GM19395 (cell line): Measurements from ENCODE around the gene CCDC69.
A peak's percentile ranks its signal among the peaks of the same experiment; 100 is the strongest.
"Not testable (repeated sequence)": the region's sequence is repeated elsewhere in the genome, so short reads cannot be mapped to it uniquely, and the experiment has no call there.

Experiments
- ATAC-seq: cut with Tn5 transposase; IDR thresholded peaks from one replicate; pipeline ENCODE4 v1.9.1; 2021; ENCODE audit warnings: mild to moderate bottlenecking, moderate library complexity; ENCODE audit not compliant: unreplicated experiment

Gene CCDC69

DNA sequence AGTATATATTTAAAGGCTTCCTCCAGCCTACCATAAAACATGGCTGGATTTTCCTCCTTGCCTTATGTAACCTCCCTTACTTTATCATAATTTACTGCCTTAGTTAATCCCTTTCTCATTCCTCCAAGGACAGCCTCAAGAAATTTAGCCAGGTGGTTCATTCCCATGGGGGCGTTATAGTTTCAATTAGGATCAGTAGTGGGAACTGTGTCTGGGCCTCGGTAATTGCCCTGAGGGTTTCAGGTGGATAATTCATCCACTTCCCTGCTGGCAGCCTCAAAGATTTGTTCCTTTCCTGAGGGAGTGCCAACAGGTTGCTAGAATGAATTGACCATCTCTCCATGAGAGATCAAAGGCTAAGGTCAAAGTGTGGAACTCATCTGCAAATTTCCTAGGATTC, 24.8 kb upstream of the CCDC69 start:
- no peak for ATAC-seq

DNA sequence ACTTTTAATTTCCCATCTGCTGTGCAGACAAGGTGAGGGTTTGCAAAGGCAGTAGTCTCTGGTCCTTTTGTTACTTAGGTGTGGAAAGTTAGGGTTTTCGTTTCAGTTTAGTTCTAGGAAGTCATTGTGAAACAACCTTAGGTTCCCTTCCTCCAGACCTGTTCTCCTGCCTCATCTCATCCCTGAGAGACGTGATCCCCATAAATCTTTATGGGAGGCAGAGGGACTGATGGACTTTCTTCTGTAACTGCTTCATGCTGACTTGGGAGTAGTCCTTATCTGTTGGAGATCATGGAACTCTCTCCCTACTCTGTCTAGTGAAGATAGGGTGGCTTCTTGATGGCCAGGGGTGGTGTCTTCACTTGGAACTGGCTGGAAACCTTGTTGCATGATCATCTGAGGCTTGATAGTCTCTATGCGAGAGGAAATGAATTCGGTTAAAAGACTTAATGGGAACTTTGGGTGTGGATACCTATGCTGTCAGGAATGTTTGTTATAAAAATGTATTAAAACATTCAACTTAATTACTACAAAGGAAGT, 21.9 kb upstream of the CCDC69 start:
- ATAC-seq: no peak

DNA sequence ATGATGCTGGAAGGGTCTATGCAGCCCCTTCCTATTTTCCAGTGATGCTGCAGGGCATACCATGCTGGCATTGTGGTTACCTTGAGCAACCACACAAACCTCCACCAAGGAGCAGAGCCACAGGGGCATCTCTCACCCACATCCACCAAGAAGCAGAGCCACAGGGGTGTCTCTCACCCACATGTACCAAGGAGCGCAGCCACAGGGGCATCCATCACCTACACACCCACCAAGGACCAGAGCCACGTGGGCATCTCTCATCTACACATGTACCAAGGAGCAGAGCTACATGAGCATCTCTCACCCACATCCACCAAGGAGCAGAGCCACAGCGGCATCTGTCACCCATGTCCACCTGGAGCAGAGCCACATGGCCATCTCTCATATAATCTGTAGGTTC, 20.3 kb upstream of the CCDC69 start:
- ATAC-seq: no peak

DNA sequence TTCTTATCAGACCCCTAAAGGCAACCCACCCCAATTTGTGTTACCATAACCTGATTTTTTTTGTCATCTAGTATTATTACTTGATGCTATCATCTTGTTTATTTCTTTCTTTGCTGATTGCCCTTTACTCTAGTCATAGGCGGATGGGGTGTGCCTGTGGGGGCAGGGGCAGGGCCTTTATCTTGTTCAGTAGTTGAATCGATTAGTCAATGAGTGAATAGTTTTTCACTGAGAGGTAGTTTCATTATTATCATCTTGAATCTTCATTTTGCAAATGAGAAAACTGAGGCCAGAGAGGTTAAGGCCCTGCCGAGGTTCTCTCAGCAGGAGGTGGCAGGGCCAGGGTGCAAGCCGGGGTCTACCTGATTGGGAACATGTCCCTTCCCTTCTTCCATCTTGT, 19.7 kb upstream of the CCDC69 start:
- no peak for ATAC-seq

DNA sequence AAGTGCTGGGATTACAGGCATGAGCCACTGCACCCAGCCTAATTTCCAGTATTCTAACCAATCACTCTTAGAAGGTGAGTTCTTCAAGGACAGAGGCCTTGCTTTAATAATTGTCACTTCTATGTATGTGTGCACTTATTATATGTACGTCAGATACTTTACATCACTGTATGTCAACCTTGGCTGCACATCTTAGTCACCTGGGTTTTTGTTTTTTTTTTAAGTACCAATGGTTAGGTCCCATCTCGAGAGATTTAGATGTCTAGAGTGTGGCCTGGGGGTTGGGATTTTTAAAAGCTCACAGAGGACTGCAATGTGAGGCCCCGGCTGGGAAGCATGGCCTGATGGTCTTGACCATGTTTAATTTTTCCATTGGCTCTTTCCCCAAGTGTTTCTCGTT, 19.2 kb upstream of the CCDC69 start:
- ATAC-seq: no peak

DNA sequence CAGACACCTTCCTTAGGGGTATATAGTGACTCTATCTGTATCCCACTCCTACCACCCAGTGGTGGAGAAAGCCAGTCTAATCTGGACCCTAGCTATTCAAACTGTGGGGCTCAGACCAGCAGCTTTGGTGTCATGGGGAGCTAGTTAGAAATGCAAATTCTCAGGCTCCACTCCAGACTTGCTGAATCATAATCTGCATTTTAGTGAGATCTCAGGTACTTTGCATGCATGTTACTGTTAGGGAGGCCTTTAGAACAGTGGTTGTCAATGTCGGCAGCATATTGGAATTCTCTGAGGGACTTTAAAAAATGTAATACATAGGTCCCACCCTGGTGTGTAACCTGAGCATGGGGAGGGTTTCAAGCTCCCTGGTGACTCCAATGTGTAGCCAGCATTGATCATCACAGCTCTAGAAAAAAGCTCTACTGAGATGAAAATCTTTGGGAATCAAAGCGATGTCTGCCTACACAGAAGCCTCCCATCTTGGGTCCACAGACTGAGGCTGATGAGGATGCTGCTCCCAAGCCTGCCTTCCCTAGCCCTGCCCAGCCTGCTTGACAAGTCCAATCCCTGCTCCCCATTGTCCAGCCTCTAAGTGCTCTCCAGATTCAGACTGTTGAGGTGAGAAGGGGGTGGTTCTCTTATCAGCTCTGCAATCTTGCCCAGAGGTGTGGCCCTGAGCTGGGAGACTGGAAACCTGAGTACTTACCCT, 17.2 kb upstream of the CCDC69 start:
- no peak for ATAC-seq

DNA sequence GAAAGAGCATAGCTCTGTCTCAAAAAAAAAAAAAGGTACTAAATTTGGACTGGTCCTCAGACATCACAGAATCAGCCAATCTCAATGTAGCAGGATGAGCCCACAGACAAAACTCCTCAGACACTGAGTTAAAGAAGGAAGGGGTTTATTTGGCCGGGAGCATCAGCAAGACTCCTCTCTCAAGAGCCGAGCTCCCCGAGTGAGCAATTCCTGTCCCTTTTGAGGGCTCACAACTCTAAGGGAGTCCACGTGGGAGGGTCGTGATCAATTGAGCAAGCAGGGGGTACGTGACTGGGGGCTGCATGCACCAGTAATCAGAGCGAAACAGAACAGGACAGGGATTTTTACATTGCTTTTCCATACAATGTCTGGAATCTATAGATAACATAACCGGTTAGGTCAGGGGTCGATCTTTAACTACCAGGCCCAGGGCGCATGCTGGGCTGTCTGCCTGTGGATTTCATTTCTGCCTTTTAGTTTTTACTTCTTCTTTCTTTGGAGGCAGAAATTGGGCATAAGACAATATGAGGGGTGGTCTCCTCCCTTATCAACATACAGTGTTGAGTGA, 16.5 kb upstream of the CCDC69 start:
- not testable (repeated sequence) for ATAC-seq

DNA sequence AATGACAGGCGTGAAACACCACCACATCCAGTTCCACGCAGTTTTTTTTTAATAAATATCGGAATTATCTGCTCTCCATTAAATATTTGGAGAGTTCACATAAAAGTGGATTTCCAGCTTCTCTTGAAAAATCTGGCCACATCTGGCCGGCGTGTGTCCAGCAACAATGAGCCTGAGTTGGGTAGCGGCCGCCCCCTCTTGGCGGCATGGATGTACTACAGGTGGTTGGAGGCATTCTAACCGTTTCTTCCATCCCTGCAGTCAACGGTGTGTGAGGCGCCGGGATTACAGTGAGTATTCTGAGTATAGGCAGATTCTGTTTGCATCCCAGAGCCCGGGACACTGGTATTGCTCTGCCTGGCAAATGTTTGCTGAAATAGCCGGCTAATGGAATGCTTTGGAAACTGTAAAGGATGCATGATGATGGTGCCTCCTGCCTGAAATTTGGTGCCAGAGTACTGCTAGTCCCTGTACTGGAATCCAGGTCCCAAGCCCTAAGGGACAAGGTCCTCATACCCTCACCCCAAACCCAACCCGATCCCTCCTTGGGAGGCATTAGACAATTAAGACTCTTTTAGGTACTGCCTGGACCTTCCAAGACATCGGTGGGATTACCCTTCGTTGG, 15.5 kb upstream of the CCDC69 start:
- ATAC-seq: peak; percentile 56

DNA sequence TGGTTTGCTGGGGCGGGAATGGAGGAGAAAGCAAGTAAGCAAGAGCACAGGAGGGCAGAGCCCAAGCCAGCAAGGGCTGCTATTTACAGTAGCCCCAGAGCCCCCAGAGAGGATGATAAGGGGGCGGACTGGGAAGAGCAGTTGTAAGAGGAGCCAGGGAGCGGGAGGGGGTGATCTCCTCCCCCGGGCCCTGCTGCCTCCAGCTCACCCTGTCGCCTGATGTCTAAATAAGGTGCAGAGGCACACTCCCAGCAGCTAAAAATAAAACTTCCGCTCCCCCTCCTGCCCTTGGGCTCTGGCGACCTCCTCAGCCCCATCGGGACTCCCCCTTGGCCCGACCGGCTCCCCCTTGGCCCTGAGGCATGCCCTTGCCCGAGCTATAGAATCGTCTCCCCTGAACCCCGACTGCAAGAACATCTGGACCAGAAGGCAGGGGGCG, 14.4 kb upstream of the CCDC69 start:
- ATAC-seq: peak; percentile 60

DNA sequence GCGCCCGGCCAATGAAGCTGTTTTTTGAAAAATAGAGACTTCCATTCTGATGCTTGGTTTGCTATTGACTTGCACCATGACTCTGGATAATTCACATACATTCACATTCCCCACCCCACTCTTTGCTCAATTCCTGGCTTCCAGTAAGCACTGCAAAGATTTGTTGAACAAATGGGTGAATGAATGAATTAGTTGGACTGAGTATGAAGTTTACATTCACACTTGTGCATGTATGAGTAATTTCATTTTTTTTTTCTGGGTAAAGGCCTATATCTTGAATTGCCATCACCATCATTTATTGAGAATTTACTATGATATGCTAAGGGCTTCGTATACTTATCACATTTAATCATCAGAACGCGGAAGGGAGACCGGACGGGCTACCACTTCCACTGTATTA, 13.8 kb upstream of the CCDC69 start:
- no peak for ATAC-seq

DNA sequence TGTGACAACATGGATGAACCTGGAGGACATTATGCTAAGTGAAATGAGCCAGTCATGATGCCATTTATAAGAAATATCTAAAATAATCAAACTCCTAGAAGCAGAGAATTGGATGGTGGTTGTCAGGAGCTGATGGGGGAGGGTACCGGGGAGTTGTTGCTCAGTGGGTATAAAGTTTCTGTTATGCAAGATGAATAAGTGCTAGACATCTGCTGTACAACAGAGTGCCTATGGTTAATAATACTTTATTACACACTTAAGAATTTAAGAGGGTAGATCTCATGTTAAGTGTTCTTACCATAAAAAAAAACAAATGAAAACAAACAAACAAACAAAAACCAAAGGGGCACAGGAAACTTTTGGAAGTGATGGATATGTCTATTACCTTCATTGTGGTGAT, 13.0 kb upstream of the CCDC69 start:
- no peak for ATAC-seq

DNA sequence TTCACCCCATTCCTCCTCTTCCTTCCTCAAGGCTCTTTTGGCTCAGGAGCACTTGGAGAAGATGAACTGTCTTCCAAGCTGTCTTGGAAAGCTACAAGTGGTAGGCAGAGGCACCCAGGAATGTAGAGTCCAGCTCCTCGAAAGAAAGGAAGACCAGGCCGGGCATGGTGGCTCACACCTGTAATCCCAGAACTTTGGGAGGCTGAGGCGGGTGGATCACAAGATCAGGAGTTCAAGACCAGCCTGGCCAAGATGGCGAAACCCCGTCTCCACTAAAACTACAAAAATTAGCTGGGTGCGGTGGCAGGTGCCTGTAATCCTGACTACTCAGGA, 11.3 kb upstream of the CCDC69 start:
- not testable (repeated sequence) for ATAC-seq

DNA sequence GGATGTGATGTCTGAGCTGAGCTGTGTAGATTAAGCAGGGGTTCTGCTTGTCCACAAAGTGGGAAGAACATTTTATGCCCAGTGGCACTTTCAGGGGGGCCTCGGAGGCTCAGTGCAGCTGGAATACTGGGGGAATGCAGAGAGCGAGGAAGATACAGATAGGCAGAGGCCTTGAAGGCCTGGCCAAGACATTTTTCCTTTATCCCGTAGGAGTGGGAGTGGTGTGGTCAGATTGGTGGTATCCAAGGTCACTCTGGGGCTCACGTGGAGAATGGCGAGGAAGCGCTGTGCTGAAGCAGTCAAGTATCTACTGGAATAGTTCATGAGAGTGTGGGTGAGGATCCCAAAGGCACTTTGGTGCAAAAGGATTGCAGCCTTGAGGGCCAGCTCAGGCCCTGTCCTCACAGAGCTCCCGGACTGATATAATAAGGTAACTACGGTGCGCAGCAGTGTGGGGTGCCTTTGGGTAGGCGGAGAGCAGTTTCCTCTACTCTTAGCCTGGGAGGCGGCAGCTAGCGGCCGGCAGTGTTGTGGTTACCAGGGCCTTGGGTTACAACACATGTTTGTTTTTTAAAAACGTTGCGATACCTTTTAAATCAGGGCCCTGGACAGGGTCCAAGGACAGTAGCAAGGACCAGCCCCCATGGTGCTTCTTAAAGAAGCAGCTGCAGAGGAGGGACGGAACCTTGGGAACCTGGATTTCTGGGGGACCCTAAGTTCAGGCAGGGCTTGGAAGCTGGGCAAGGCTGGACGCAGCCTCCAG, 10.8 kb upstream of the CCDC69 start:
- peak; percentile 71 for ATAC-seq

DNA sequence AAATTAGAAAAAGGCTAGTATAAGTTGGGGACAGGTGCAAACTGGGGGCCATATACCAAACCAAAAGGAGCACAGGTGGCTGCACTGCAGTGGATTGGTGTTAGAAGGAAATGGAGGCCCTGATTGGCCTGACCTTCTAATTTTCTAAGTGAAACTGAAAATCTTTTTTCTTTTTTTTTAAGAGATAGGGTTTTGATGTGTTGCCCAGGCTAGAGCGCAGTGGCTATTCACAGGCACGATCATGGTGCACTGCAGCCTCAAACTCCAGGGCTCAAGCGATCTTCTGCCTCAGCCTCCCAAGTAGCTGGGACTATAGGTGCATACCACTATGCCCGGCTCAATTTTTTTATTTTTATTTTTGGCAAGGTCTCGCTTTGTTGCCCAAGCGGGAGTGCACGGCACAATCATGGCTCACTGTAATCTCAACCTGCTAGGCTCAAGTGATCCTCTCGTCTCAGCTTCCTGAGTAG, 9.8 kb upstream of the CCDC69 start:
- ATAC-seq: peak; percentile 66

DNA sequence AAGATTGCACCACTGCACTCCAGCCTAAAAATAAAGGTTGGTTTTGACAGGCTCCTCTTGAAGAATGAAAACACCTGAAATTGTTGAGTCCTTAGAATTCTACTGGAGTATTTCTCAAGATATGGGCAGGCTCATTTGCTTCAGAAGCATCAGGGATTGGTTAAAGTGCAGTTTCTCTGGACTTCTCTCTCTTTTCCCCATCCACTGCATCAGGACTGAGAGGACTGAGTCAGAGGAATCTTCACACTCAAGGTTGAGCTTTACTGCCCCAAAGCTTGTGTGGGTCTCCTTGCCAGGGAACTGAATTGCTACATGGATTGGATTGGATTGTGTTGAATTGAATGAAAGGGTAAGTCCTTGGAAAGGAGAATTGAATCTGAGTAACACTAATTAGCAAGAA, 7.5 kb upstream of the CCDC69 start:
- ATAC-seq: no peak

DNA sequence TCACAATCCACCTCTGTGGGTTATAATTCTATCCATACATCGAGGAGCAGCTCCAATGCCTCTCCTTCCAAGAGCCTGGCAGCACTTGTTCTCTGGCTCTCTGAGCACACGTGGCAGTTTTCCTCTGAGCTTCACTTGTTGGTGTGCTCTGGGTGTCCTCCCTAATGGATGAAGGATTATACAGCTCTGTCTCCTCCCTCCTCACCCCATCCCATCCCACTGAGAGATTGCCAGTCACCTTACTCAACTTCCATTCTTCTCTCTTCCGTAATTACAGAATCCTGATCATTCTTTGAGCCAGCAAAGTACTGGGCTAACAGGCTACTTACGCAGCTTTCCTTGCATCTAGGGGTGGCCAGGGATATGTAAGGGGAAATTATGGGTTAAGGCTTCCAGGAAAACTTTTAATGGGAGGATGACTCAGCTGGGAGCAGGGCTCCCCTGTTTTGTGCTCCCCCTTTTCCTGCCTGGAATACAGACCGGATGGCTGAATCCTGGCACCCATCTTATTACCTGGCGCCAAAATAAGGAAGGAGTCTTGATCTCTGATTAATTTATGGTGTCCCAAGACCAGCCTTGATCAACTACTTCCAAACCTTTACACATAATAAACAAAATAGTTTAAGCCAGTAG, 6.3 kb upstream of the CCDC69 start:
- ATAC-seq: no peak

DNA sequence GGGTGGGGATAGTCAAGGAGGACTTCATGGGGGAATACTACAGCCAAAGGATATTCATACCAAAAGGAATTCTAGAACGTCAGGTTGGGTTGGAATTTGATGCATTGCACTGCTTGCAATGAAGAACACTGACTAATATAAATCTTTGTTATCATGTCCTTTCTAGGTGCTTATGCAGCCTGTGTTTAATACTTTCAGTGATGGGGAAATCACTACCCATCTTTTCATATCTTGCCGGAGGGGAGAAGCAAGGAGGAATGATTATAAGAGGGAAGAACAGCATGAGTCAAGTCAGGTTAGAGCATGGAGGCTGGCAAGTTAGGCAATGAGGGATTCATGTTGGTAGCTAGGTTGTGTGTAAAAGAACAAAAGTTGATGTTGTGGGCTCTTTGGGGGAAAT, 5.1 kb upstream of the CCDC69 start:
- no peak for ATAC-seq

DNA sequence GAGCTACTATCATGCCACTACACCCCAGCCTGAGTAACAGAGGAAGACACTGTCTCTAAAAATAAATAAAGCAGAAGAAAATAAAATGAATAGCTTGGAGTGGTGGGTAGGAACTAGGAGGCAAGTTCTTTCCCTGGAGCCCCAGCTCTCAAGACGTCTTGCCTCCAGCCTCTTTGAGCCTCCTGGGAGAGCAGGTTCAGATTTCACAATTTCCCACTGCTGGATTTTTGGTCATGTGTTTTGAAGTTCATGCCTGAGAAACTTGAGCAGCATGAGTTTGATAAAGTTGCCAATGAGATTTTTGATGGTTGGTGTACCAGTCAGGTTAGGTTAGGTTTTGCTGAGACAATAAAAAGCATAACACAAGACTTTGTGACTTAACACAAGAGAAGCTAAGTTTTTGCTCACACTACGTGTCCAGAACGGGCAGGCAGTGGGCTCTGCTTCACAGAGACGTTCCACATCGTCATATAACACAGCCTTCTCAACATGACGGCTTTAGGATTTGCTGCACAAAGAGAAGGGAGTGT, 4.1 kb upstream of the CCDC69 start:
- no peak for ATAC-seq

DNA sequence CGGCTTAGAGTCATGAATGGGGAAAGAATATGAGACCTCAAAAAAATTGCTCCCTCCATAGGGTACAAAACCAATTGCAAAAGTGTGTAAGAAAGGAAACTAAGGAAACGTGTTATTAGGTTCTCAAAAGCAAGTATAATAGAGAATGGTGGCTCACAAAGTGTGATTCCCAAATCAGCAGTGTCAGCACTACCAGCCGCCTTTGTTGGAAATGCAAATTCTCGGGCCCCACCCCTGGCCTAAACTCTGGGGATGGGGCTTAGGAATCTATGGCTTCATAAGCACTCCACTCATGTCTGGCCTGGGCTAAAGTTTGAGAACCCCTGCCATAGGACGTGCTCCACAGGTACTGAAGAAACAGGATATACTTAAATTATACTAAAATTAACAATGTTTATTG, 1.6 kb upstream of the CCDC69 start:
- no peak for ATAC-seq

DNA sequence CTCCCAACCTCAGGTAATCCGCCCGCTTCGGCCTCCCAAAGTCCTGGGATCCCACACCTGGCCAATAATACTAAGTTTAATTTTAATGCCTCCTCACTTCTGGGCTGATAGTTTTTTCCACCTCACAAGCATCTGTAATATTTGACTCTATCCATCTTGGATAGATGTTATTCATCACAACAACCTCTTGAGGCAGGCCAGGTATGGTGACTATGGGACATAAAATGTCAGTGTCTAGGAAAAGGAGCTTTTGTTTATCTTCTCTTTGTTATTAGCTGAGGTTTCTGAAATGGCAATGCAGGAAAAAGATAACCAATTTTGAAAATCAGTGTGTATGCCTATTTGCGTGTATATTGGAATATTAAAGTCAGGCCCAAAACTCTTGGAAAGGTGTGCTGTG, 1.2 kb upstream of the CCDC69 start:
- no peak for ATAC-seq

DNA sequence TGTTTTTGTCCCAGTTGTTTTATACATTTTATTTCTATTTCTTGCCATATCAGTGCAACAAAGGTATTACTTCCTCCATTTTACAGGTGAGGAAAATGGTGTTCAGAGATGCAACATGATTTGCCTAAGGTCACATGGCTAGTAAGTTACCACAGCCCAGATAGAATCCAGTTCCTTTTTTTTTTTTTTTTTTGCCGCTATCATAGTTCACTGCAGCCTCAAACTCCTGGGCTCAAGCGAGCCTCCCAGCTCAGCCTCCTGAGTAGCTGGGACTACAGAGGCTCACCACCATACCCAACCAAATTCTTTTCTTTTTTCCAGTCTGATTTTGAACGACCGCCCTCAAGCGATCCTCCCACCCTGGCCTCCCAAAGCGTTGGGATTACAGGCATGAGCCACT, 480 bp upstream of the CCDC69 start:
- peak; percentile 47 for ATAC-seq
